Heart left ventricle (tissue), 16 donors: ENCODE results near the gene UBAP2. TPM values are rescaled to one million over a fixed set of nuclear protein-coding genes. Genes with fewer than 3 reads are reported as not detected.
"Not testable (repeated sequence)": the region's sequence is repeated elsewhere in the genome, so short reads cannot be mapped to it uniquely, and the experiment has no call there.

Experiments
- ATAC-seq, 4 donors: fragments of 200-7000 bp; cut with Tn5 transposase; one replicate each; pipeline ENCODE4 v1.9.1; 2020 to 2022; ENCODE audit warnings: moderate library complexity in 4 of 4, mild to moderate bottlenecking in 3 of 4, moderate number of reproducible peaks in 1 of 4
- DNase-seq, 5 donors: peaks; one replicate each; pipeline ENCODE4 v3.0.0-alpha.2; 2020
- H3K27ac ChIP-seq, 12 donors: fragments of 200-600 bp; sonication (generic) in 4 of 12; one replicate each; pipeline versions ENCODE4 v1.5.0 to v1.8.0; 2016 to 2022; ENCODE audit warnings: mild to moderate bottlenecking in 2 of 12
- H3K27me3 ChIP-seq, 9 donors: fragments of 200-600 bp; sonication (generic) in 2 of 9; one replicate each; pipeline versions ENCODE4 v1.5.1 to v1.8.0; 2016 to 2022; ENCODE audit warnings: mild to moderate bottlenecking in 3 of 9
- H3K36me3 ChIP-seq, 9 donors: fragments of 200-600 bp; sonication (generic) in 2 of 9; one replicate each; pipeline versions ENCODE4 v1.5.0 to v1.8.0; 2018 to 2022; ENCODE audit warnings: mild to moderate bottlenecking in 2 of 9
- H3K4me1 ChIP-seq, 12 donors: fragments of 200-600 bp; sonication (generic) in 4 of 12; one replicate each; pipeline versions ENCODE4 v1.5.0 to v1.8.0; 2016 to 2022; ENCODE audit warnings: mild to moderate bottlenecking in 3 of 12
- H3K4me3 ChIP-seq, 12 donors: fragments of 200-600 bp; sonication (generic) in 4 of 12; one replicate each; pipeline versions ENCODE4 v1.5.0 to v1.8.0; 2017 to 2022; ENCODE audit warnings: mild to moderate bottlenecking in 9 of 12, moderate library complexity in 4 of 12
- H3K9me3 ChIP-seq, 12 donors: fragments of 200-600 bp; sonication (generic) in 4 of 12; one replicate each; pipeline versions ENCODE4 v1.5.0 to v1.8.0; 2016 to 2022; ENCODE audit warnings: mild to moderate bottlenecking in 1 of 12
- POLR2A ChIP-seq, 2 donors: fragments of 450-650 bp; IDR thresholded peaks; one replicate each; pipeline ENCODE4 v1.6.1; 2017; ENCODE audit warnings: antibody characterized with exemption in 2 of 2, mild to moderate bottlenecking in 2 of 2, moderate library complexity in 2 of 2
- WGBS, 4 donors: extraction: QIAGEN DNeasy Blood & Tissue Kit in 2 of 4; methylation state at CpG; one replicate each; pipeline versions ENCODE4 v1.1.5 to v1.1.7; 2013 to 2018; 5-methylcytosine and 5-hydroxymethylcytosine counted together
- intact Hi-C, 10 donors: fragments of 100-400 bp; cut with DNase I; formaldehyde crosslinking; loops; one replicate each; pipeline versions ENCODE4 v1.11.1 to v1.14.2; 2022
- polyA plus RNA-seq, 2 donors: library from polyadenylated mRNA; stranded (reverse); fragments of 200-250 nt; gene quantifications; one replicate each; pipeline ENCODE4 v1.2.3, GENCODE V29; 2013
- total RNA-seq, 9 donors: library from RNA; depleted of rRNA in 2 of 9; stranded (reverse); fragments of >200 nt in 2 of 9; fragmentation: NEBNext Ultra II Directional in 3 of 9; extraction: Animal tissue kit (Norgen Biotek cat#: 25700) in 3 of 9; gene quantifications; one replicate each; pipeline versions ENCODE4 v1.1.0 to v1.2.4, GENCODE V29; 2016 to 2023
- TF ChIP-seq, protein P1 (sequence below), 12 donors: fragments of 200-600 bp; sonication (generic) in 4 of 12; IDR thresholded peaks; one replicate each; pipeline versions ENCODE4 v1.5.0 to v1.8.0; 2018 to 2022; ENCODE audit warnings: antibody characterized with exemption in 12 of 12, mild to moderate bottlenecking in 5 of 12
- donor health status: ischemic (EF 13 %, LVEDD 7.1; RV severe dilation, severe dysfunction).
- donor health status: healthy with polysubstance abuse.
- donor health status: DM: no; HTN: yes; CAD: no.
- donor health status: DM: no; HTN: no; CAD: no.
- donor health status: ischemic (EF 25% LVEDD 6.9; RV normal size, moderate dysfunction).
- donor health status: ischemic (EF 25% LVEDD 5.7; RV mildly dilated, moderate dysfunction).
- donor health status: healthy.
- donor health status: DM: yes; HTN: yes; CAD: no.
- donor health status: ischemic (EF 35%, LVEDD 5.7; RV mildly dilated, moderate dysfunction).
- donor health status: nonischemic (EF 11% LVEDD 7.7; RV severe dilation, severe dysfunction).
- donor health status: DM: yes; HTN: yes; CAD: no.
- donor health status: PGD.
- donor health status: ischemic (EF 29% LVEDD 5.4; RV normal size, mild dysfunction).
- donor health status: nonischemic (EF 23%, LVEDD 6.1; RV moderate dilation, normal function).

UBAP2 gene
- total and polyA plus RNA-seq, 11 donors = 12.9 to 36.2 (median 25.8) TPM

DNA sequence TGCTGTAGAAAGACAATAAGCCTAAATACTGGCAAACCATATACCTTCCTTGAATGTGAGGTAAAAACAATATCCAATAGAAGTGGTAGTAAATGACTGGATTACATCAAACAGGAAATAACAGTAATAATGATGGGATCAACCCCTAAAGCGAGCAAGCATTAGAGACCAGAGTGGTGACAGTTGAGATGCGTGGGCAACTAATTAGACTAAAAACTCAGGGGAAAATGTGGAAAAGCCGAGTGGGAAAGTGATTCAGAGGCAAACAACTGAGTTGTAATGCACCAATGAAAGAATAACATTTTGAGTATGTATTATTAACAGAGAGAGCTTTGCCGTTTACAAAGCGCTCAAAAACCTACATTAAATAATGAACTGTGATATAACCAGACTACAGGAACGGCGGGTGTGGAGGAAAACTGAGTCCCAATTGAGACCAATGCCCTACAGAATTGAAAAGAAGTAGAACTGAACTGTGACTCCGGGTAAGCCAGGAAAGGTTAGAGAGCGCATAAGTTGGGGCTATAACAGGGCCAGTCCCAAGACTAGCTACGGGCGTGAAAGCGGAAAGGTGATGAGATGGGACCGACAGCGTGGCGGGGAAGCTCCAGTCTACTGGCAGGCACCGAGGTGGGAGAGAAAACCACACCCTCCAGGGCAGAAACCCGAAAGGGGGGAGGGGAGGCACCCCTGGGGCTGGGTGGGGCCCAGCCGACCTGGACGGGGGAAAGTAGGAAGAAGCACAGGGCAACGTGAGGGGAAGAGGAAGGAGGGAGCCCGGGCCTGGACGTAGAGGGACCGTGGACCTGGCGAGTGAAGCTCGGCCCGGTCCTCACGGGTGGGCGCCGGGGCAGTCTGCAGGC lies 592 bp downstream of the UBAP2 start:
- intact Hi-C loops = loop anchor here in 4 of 10 donors (1.0 to 10.0 kb wide), 5 partner anchors 22 to 233 kb away; partner anchors contain the start of genes UBE2R2 (in 3 of the 4) and DCAF12 (in 1 of the 4)
- WGBS, 4 donors = 1% methylated on average over 29 of the region's 29 CpGs
- peaks cover 0 to 4% (median 0%) of the 10 kb centered on the region in 9 donors for H3K36me3 ChIP-seq
- H3K27ac ChIP-seq = peak overlapping the region; percentile 77 to 99 (median 92)
- ATAC-seq (peak in 3 of 4 donors; percentile 19 to 33 (median 31)), DNase-seq (peak in 4 of 5 donors; percentile 32 to 49 (median 44))
- no peak for TF ChIP-seq POLR2A (IDR thresholded peaks at IDR 0.05)
- TF ChIP-seq, protein P1, sequence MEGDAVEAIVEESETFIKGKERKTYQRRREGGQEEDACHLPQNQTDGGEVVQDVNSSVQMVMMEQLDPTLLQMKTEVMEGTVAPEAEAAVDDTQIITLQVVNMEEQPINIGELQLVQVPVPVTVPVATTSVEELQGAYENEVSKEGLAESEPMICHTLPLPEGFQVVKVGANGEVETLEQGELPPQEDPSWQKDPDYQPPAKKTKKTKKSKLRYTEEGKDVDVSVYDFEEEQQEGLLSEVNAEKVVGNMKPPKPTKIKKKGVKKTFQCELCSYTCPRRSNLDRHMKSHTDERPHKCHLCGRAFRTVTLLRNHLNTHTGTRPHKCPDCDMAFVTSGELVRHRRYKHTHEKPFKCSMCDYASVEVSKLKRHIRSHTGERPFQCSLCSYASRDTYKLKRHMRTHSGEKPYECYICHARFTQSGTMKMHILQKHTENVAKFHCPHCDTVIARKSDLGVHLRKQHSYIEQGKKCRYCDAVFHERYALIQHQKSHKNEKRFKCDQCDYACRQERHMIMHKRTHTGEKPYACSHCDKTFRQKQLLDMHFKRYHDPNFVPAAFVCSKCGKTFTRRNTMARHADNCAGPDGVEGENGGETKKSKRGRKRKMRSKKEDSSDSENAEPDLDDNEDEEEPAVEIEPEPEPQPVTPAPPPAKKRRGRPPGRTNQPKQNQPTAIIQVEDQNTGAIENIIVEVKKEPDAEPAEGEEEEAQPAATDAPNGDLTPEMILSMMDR (IDR thresholded peaks at IDR 0.05) = no peak
- no peaks in the 10 kb centered on the region for H3K27me3 ChIP-seq
- H3K9me3 ChIP-seq = no peaks in the 10 kb centered on the region
- H3K4me3 ChIP-seq = peak overlapping the region; percentile 71 to 100 (median 84)
- H3K4me1 ChIP-seq = peaks cover 3 to 32% (median 25%) of the 10 kb centered on the region in 12 donors

DNA sequence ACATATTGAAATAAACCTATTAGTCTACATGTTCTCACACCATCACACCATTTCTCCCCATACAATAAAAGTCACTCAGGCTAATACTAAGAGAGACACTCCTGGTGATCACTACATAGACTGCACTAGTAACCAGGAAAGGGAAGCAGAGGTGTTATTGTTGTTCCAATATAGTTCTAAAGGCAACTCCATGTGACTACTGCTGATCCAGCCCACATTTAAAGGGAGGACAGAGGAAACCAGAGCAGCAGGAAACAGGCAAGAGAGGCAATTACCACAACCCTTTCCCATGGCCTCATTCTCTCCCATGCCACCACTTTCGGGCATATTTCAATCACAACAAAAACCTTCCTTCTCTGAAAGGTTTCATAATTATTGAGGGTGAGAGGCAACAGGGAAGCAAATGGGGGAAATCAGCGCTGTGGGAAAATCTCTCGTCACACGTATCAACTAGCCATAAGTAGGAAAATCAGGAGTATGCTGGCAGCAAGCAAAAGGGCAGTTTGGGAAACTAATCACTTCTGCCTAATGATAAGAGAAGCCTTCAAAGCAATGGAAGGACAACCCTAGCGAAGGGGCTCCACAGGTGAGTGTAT lies 1.8 kb downstream of the UBAP2 start:
- Histone ChIP-seq H3K9me3 (no peaks in the 10 kb centered on the region), H3K27me3 (no peaks in the 10 kb centered on the region), H3K4me3 (peak overlapping the region in 4 of 12 donors; percentile 23 to 99 (median 78)), H3K27ac (peak overlapping the region in 3 of 12 donors; percentile 20 to 90 (median 24)), H3K4me1 (peaks cover 3 to 32% (median 25%) of the 10 kb centered on the region in 12 donors), H3K36me3 (peaks cover 0 to 10% (median 0%) of the 10 kb centered on the region in 9 donors)
- intact Hi-C loops = loop anchor here in 4 of 10 donors (5.0 to 10.0 kb wide), 4 partner anchors 78 to 232 kb away; partner anchors contain the start of genes UBE2R2 (in 3 of the 4) and DCAF12 (in 1 of the 4)
- ATAC-seq (no peak), DNase-seq (no peak)
- TF ChIP-seq, protein P1 (IDR thresholded peaks at IDR 0.05) = no peak
- TF ChIP-seq POLR2A (IDR thresholded peaks at IDR 0.05) = no peak
- 38 to 48% (median 47%) methylated on average over 5 of the region's 5 CpGs for WGBS, 4 donors

DNA sequence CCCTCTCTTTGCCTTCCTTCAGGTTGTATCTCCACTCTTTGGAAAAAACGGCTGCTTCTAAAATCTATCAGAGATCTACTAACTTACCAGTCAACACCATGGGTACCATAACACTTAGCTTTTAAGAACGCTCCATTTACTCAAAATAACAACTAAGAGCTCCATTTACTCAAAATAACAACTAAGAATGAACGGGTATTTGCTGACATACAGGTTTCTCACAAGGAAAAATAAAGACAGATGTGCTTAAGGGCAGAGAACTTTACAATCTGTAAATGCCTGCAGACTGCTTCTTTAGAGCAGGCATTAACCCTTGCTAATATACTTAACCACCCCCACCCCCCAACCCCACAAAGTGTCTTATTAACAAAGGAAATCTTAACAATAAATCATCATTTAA lies 2.8 kb downstream of the UBAP2 start:
- intact Hi-C loops = loop anchor here in 4 of 10 donors (5.0 to 10.0 kb wide), 4 partner anchors 79 to 231 kb away; partner anchors contain the start of genes UBE2R2 (in 3 of the 4) and DCAF12 (in 1 of the 4)
- Histone ChIP-seq H3K36me3 (peaks cover 0 to 10% (median 0%) of the 10 kb centered on the region in 9 donors), H3K27ac (no peak overlapping the region), H3K27me3 (no peaks in the 10 kb centered on the region), H3K4me3 (no peak overlapping the region), H3K4me1 (peaks cover 3 to 32% (median 25%) of the 10 kb centered on the region in 12 donors), H3K9me3 (no peaks in the 10 kb centered on the region)
- no peak for TF ChIP-seq POLR2A (IDR thresholded peaks at IDR 0.05)
- TF ChIP-seq, protein P1 (IDR thresholded peaks at IDR 0.05) = no peak
- WGBS, 4 donors = 66 to 74% (median 70%) methylated on average over 3 of the region's 3 CpGs
- DNase-seq (no peak), ATAC-seq (no peak)

DNA sequence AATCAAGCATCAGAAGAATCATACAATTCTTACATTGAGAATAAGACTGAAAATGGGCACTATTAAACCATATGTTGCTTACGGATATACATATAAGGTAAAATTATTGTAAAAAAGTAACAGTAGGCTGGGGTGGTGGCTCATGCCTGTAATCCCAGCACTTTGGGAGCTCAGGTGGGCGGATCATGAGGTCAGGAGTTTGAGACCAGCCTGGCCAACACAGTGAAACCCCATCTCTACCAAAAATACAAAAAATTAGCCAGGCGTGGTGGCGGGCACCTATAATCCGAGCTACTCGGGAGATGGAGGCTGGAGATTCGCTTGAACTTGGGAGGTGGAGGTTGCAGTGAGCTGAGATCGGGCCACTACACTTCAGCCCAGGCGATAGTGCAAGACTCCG lies 6.6 kb downstream of the UBAP2 start:
- WGBS, 4 donors = 94 to 98% (median 96%) methylated on average over 10 of the region's 10 CpGs
- intact Hi-C loops = loop anchor here in 3 of 10 donors (10.0 kb wide), 3 partner anchors 83 to 227 kb away; partner anchors contain the start of genes UBE2R2 (in 2 of the 3) and DCAF12 (in 1 of the 3)
- not testable (repeated sequence) for ATAC-seq, DNase-seq, H3K27me3 ChIP-seq, H3K4me3 ChIP-seq, H3K27ac ChIP-seq, H3K9me3 ChIP-seq
- Histone ChIP-seq H3K36me3 (peaks cover 0 to 10% (median 0%) of the 10 kb centered on the region in 9 donors), H3K4me1 (peaks cover under 1 to 15% (median 6%) of the 10 kb centered on the region in 12 donors)

DNA sequence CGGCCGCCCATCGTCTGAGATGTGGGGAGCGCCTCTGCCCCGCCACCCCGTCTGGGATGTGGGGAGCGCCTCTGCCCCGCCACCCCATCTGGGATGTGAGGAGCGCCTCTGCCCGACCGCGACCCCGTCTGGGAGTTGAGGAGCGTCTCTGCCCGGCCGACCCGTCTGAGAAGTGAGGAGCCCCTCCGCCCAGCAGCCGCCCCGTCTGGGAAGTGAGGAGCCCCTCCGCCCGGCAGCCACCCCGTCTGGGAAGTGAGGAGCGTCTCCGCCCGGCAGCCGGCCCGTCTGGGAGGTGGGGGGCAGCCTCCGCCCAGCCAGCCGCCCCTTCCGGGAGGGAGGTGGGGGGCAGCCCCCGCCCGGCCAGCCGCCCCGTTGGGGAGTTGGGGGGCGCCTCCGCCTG lies 9.8 kb downstream of the UBAP2 start:
- peaks cover 0 to 10% (median 0%) of the 10 kb centered on the region in 9 donors for H3K36me3 ChIP-seq
- H3K4me3 ChIP-seq, DNase-seq, intact Hi-C loops, H3K9me3 ChIP-seq, H3K27ac ChIP-seq, ATAC-seq, H3K27me3 ChIP-seq, H3K4me1 ChIP-seq: not testable (repeated sequence)
- 96 to 100% (median 97%) methylated on average over 7 to 37 of the region's 37 CpGs for WGBS, 4 donors
